ENCODE results near the gene AMACR.

DNA sequence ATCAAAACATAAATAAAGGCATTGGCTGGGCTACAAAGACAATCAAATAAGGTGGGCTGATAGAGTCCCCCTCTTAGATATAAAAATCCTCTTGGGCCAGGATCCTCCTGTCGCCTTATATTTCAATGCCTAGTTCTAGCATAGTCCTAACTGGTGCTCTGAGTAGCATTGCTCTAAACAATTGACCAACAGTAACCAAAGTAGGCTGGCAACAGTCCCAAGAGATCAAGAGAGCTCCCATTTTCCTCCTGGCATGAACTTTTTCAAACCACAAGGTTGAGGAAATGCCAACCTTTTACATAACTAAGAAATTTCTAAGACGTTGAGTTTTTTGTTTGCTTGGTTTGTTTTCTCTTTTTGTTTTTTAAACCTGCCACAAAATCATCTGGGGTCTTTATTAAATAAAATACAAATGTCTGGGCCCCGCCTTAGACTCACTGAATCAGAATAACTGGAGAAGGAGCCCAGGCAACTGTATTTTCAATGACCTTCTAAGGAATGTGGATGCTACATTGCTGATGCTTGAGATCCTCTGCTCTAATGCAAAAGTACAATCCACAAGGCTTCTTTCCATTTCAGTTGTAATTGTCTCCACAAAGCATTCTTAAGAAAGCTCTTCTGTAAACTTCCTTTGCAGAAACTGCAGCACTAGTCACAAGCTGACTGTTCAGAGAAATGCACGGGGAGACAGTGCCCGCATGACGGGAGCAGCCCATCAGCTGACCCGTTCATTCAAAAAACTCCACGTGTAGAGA, 26.3 kb downstream of the AMACR start:
- TF ChIP-seq POLR2A (IDR thresholded peaks at IDR 0.05; ENCODE audit: low read depth, low read length) (no peak), POLR2AphosphoS5 (IDR thresholded peaks at IDR 0.05; ENCODE audit: low read depth, low read length) (no peak)

Measured in GM12892 (cell line).